ENCODE results near the gene LNX2.

- TF ChIP-seq, protein P1, sequence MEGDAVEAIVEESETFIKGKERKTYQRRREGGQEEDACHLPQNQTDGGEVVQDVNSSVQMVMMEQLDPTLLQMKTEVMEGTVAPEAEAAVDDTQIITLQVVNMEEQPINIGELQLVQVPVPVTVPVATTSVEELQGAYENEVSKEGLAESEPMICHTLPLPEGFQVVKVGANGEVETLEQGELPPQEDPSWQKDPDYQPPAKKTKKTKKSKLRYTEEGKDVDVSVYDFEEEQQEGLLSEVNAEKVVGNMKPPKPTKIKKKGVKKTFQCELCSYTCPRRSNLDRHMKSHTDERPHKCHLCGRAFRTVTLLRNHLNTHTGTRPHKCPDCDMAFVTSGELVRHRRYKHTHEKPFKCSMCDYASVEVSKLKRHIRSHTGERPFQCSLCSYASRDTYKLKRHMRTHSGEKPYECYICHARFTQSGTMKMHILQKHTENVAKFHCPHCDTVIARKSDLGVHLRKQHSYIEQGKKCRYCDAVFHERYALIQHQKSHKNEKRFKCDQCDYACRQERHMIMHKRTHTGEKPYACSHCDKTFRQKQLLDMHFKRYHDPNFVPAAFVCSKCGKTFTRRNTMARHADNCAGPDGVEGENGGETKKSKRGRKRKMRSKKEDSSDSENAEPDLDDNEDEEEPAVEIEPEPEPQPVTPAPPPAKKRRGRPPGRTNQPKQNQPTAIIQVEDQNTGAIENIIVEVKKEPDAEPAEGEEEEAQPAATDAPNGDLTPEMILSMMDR (IDR thresholded peaks at IDR 0.05): no peak
- TF ChIP-seq POLR2AphosphoS5 (IDR thresholded peaks at IDR 0.05) (no peak), POLR2A (IDR thresholded peaks at IDR 0.05) (no peak)
Observed at GRCh38 chr13:27632648-27633047, 12.3 kb upstream of the LNX2 start.

Data from breast epithelium (tissue), 3 donors.